Activated naive CD4-positive, alpha-beta T cell treated with anti-CD3 and anti-CD28 coated beads for 36 hours (primary cell): Measurements from ENCODE around the gene SP140L. TPM values are rescaled to one million over a fixed set of nuclear protein-coding genes. Genes with fewer than 3 reads are reported as not detected.
A peak's percentile ranks its signal among the peaks of the same experiment; 100 is the strongest.
"Not testable (repeated sequence)": the region's sequence is repeated elsewhere in the genome, so short reads cannot be mapped to it uniquely, and the experiment has no call there.

Experiments
- CTCF ChIA-PET: fragments of 350-600 bp; sonication (Branson Sonifier 250); formaldehyde crosslinking; loops from one replicate; lab custom pipeline; 2021; ENCODE audit warnings: antibody characterized with exemption; lab: Charles Lee
- DNase-seq: peaks from one replicate; pipeline ENCODE4 v3.0.0-alpha.2; 2020
- H3K27ac Mint-ChIP-seq: one replicate; pipeline ENCODE4 v1.8.0; 2021; ENCODE audit warnings: mild to moderate bottlenecking, mixed read lengths
- H3K27me3 Mint-ChIP-seq: one replicate; pipeline ENCODE4 v1.8.0; 2021; ENCODE audit warnings: low read depth, mixed read lengths
- H3K36me3 Mint-ChIP-seq: one replicate; pipeline ENCODE4 v1.8.0; 2021; ENCODE audit warnings: low read depth, mixed read lengths
- H3K4me1 Mint-ChIP-seq: one replicate; pipeline ENCODE4 v1.8.0; 2021; ENCODE audit warnings: low read depth, mixed read lengths
- H3K4me3 Mint-ChIP-seq: one replicate; pipeline ENCODE4 v1.8.0; 2021; ENCODE audit warnings: mild to moderate bottlenecking, moderate library complexity, mixed read lengths
- H3K9me3 Mint-ChIP-seq: one replicate; pipeline ENCODE4 v1.8.0; 2021; ENCODE audit warnings: mixed read lengths
- intact Hi-C: fragments of 100-400 bp; cut with micrococcal nuclease; formaldehyde crosslinking; loops from one replicate; pipeline ENCODE4 v1.15.1; 2023
- total RNA-seq, 2 experiments: library from RNA; stranded (reverse); gene quantifications; one replicate each; pipeline ENCODE4 v1.2.3, GENCODE V29; 2021

SP140L gene
- total RNA-seq, 2 experiments from 2014 or later, result 41.8 to 44.7 TPM

- Mint-ChIP-seq H3K27me3 (no peaks in the 10 kb centered on the region), H3K9me3 (peaks cover 16% of the 10 kb centered on the region), H3K36me3 (peaks cover 55% of the 10 kb centered on the region), H3K4me3 (no peak overlapping the region), H3K4me1 (peaks cover 62% of the 10 kb centered on the region), H3K27ac (peak overlapping the region; percentile 47)
- DNase-seq, result no peak
- intact Hi-C loops, result no loop called here
- CTCF ChIA-PET, result interaction anchor here (1.1 kb wide), 1 partner anchor 14 kb away, joined by 4 read pairs; no protein-coding TSS in a partner anchor
These were observed 107.8 kb downstream of the SP140L start for GRCh38 chr2:230434677-230435324.

GRCh38 chr2:230435431-230435830 lies 108.4 kb downstream of the SP140L start:
- H3K4me3 Mint-ChIP-seq, result no peak overlapping the region
- no peaks in the 10 kb centered on the region for H3K27me3 Mint-ChIP-seq
- peaks cover 50% of the 10 kb centered on the region for H3K36me3 Mint-ChIP-seq
- H3K4me1 Mint-ChIP-seq, result peaks cover 59% of the 10 kb centered on the region
- intact Hi-C loops, result no loop called here
- peaks cover 13% of the 10 kb centered on the region for H3K9me3 Mint-ChIP-seq
- no peak for DNase-seq
- CTCF ChIA-PET, result interaction anchor here (1.1 kb wide), 1 partner anchor 13 kb away, joined by 4 read pairs; no protein-coding TSS in a partner anchor
- H3K27ac Mint-ChIP-seq, result no peak overlapping the region

GRCh38 chr2:230439121-230439520 lies 112.1 kb downstream of the SP140L start:
- DNase-seq, H3K4me3 Mint-ChIP-seq, CTCF ChIA-PET, H3K27me3 Mint-ChIP-seq: not testable (repeated sequence)
- intact Hi-C loops, result loop anchor here (1.0 kb wide), 1 partner anchor 8 kb away; no protein-coding TSS in a partner anchor
- peaks cover 11% of the 10 kb centered on the region for H3K9me3 Mint-ChIP-seq
- peaks cover 66% of the 10 kb centered on the region for H3K4me1 Mint-ChIP-seq
- H3K36me3 Mint-ChIP-seq, result peaks cover 47% of the 10 kb centered on the region
- peak overlapping the region; percentile 91 for H3K27ac Mint-ChIP-seq

DNA sequence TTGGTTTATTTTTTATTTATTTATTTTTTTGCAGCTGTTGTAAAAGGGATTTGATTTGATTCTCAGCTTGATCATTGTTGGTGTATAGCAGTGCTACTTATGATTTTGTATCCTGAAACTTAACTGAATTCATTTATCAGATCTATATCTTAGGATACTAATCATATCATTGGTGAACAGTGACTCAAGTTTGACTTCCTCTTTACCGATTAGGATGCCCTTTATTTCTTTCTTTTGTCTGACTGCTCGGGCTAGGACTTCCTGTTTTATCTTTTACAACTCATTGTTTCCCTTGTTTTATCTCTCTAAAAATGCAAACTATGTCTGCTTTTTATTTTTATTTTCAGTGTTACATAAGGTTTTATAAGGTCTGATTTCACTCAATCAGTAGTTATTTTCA lies 112.6 kb downstream of the SP140L start:
- no peak for DNase-seq
- H3K36me3 Mint-ChIP-seq, result peaks cover 48% of the 10 kb centered on the region
- H3K27ac Mint-ChIP-seq, result peak overlapping the region; percentile 91
- peak overlapping the region; percentile 60 for H3K4me3 Mint-ChIP-seq
- no peaks in the 10 kb centered on the region for H3K27me3 Mint-ChIP-seq
- peaks cover 63% of the 10 kb centered on the region for H3K4me1 Mint-ChIP-seq
- CTCF ChIA-PET, result no interaction called here
- intact Hi-C loops, result loop anchor here (1.0 kb wide), 1 partner anchor 8 kb away; no protein-coding TSS in a partner anchor
- H3K9me3 Mint-ChIP-seq, result peaks cover 11% of the 10 kb centered on the region

- Mint-ChIP-seq H3K4me3 (no peak overlapping the region), H3K27ac (peak overlapping the region; percentile 30), H3K4me1 (peaks cover 52% of the 10 kb centered on the region), H3K27me3 (no peaks in the 10 kb centered on the region), H3K36me3 (peaks cover 49% of the 10 kb centered on the region), H3K9me3 (peaks cover 3% of the 10 kb centered on the region)
- intact Hi-C loops, result loop anchor here (1.0 to 10.0 kb wide), 3 partner anchors 25 to 353 kb away; partner anchors contain the start of genes SP100 and SP140
- peak; percentile 38 for DNase-seq
- CTCF ChIA-PET, result no interaction called here
These were observed 114.4 kb downstream of the SP140L start for GRCh38 chr2:230441227-230441897.

DNA sequence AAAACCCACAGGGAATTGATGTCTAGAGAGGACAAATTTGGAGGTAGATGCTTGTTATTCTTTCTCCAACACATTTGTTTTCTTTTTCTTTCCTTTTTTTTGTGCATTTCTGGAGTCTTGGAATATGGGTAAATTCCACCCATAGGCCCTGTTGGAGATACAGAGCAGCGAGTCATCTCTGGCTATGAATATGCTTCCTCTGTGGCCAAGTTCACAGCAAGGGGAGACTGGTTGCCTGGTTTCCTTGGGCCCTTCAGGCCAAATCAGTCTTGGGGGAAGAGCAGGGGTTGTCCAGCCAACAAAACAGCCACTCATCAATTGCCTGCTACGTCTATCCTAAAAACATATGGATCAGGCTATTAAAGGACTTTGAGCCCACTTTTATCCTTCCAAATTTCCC lies 116.5 kb downstream of the SP140L start:
- H3K4me3 Mint-ChIP-seq, result no peak overlapping the region
- H3K27ac Mint-ChIP-seq, result no peak overlapping the region
- DNase-seq, result peak; percentile 37
- no peaks in the 10 kb centered on the region for H3K27me3 Mint-ChIP-seq
- intact Hi-C loops, result loop anchor here (10.0 kb wide), 2 partner anchors 219 to 351 kb away; partner anchors contain the start of gene SP140
- CTCF ChIA-PET, result no interaction called here
- H3K36me3 Mint-ChIP-seq, result peaks cover 59% of the 10 kb centered on the region
- H3K9me3 Mint-ChIP-seq, result no peaks in the 10 kb centered on the region
- peaks cover 70% of the 10 kb centered on the region for H3K4me1 Mint-ChIP-seq

DNA sequence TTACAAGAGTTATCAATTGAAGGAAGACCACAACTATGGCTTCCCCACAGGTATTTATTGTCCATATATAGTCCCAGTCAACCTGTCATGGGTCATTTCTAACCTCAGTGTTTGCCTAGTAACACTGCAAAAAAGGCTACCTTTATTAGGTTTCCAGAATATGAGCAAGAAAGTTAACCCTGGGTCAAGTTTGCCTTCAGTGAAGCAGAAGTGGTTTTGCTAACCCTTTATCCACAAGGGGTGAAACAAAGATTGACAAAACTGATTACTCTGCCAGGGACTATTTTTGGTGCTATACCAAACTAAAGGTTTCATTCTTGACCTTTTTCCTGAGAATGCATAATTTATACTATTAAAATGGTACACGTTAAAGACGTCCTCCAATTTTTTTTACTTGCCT lies 117.8 kb downstream of the SP140L start:
- Mint-ChIP-seq H3K4me1 (peaks cover 68% of the 10 kb centered on the region), H3K27me3 (no peaks in the 10 kb centered on the region), H3K9me3 (no peaks in the 10 kb centered on the region), H3K27ac (no peak overlapping the region), H3K4me3 (no peak overlapping the region), H3K36me3 (peaks cover 61% of the 10 kb centered on the region)
- CTCF ChIA-PET, result no interaction called here
- no peak for DNase-seq
- intact Hi-C loops, result loop anchor here (5.0 to 10.0 kb wide), 3 partner anchors 220 to 350 kb away; partner anchors contain the start of genes CAB39 and SP140

DNA sequence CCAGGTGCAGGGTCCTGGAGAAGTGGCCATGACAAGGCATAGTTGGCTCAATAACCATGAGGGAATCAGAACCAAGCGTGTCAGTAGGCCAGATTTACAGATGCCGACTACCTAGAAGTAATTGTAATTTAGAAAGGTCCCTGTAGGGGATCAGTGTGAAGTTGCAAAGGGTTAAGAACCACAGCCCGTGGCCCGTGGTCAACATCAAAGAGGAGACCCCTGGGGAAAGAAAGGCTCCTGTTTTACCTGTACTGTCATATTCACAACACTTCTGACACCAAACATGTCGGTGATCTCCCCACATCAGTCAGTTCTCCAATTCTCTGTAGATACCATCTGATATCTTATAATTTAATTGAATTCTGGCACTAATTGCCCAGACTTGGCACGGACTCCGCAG lies 120.0 kb downstream of the SP140L start:
- CTCF ChIA-PET, result no interaction called here
- Mint-ChIP-seq H3K9me3 (no peaks in the 10 kb centered on the region), H3K27ac (peak overlapping the region; percentile 89), H3K4me3 (no peak overlapping the region), H3K27me3 (no peaks in the 10 kb centered on the region), H3K36me3 (peaks cover 72% of the 10 kb centered on the region), H3K4me1 (peaks cover 53% of the 10 kb centered on the region)
- intact Hi-C loops, result loop anchor here (1.0 to 10.0 kb wide), 4 partner anchors 8 to 348 kb away; partner anchors contain the start of genes CAB39 and SP140
- DNase-seq, result no peak

DNA sequence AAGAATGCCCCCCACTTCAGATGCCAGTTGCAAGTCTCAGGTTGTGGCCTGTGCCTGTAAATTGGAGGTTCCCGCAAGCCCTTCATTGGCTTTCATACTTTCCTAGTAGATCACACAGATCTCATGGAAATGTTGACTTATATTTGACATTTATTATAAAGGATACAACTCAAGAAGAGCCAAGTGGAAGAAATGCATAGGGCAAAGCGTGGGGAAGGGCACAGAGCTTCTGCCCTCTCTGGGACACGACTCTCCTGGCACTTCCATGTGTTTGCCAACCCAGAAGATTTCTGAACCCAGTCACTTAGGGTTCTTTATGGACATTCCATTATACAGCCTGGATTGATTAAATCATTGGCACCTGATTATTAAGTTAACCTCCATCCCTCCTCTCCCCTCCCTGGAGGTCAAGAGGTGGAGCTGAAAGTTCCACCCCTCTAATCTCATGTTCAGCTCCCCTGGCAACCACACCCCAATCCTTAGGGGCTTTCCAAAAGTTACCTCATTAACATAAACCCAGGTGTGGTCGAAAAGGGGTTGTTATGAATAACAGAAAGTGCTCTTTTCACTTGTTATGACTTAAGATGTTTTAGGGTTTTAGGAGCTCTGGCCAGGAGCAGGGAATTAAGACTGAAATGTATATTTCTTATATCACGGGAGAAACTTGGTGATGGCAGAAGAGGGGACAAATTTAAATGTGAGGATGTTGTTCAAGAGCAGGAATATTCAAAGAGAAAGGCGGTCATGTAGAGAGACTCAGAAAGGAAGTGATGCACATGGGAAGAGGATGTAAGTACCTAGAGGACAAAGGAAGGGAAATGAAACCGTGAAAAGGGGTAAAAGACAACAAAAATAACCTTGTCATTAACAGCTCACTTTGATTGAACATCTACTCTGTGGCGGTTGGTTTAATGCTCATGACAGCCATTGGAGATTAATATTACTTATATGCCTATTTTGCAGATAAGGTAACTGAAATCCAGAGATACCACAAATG lies 120.8 kb downstream of the SP140L start:
- intact Hi-C loops, result loop anchor here (1.0 to 10.0 kb wide), 7 partner anchors 8 to 347 kb away; partner anchors contain the start of genes CAB39 and SP140
- CTCF ChIA-PET, result interaction anchor here (0.7 to 1.4 kb wide), 3 partner anchors 12 to 380 kb away, joined by 3 to 4 read pairs (median 3); no protein-coding TSS in a partner anchor
- H3K9me3 Mint-ChIP-seq, result no peaks in the 10 kb centered on the region
- peak overlapping the region; percentile 89 for H3K27ac Mint-ChIP-seq
- H3K4me1 Mint-ChIP-seq, result peaks cover 50% of the 10 kb centered on the region
- H3K4me3 Mint-ChIP-seq, result peak overlapping the region; percentile 44
- H3K36me3 Mint-ChIP-seq, result peaks cover 75% of the 10 kb centered on the region
- H3K27me3 Mint-ChIP-seq, result no peaks in the 10 kb centered on the region
- DNase-seq, result peak; percentile 60

GRCh38 chr2:230449901-230450467 lies 123.0 kb downstream of the SP140L start:
- H3K9me3 Mint-ChIP-seq, result peaks cover 1% of the 10 kb centered on the region
- no peak overlapping the region for H3K4me3 Mint-ChIP-seq
- peaks cover 79% of the 10 kb centered on the region for H3K36me3 Mint-ChIP-seq
- no peaks in the 10 kb centered on the region for H3K27me3 Mint-ChIP-seq
- H3K4me1 Mint-ChIP-seq, result peaks cover 57% of the 10 kb centered on the region
- H3K27ac Mint-ChIP-seq, result no peak overlapping the region
- CTCF ChIA-PET, result no interaction called here
- DNase-seq, result no peak
- intact Hi-C loops, result loop anchor here (2.0 to 10.0 kb wide), 4 partner anchors 139 to 345 kb away; partner anchors contain the start of genes CAB39 and SP140

- no peak overlapping the region for H3K27ac Mint-ChIP-seq
These were observed 126.0 kb downstream of the SP140L start for GRCh38 chr2:230453006-230453405.

More at GRCh38 chr2:230453006-230453405, 126.0 kb downstream of the SP140L start:
- Mint-ChIP-seq H3K27me3 (no peaks in the 10 kb centered on the region), H3K4me3 (no peak overlapping the region), H3K9me3 (peaks cover 11% of the 10 kb centered on the region), H3K36me3 (peaks cover 83% of the 10 kb centered on the region), H3K4me1 (peaks cover 61% of the 10 kb centered on the region)
- no peak for DNase-seq
- intact Hi-C loops, result no loop called here
- CTCF ChIA-PET, result no interaction called here
